ENCODE results near the gene PTPRF. TPM values are rescaled to one million over a fixed set of nuclear protein-coding genes. Genes with fewer than 3 reads are reported as not detected.

Gene PTPRF
- total and polyA plus RNA-seq, 4 donors, result 41.2 to 241 (median 85.6) TPM

- Histone ChIP-seq H3K36me3 (ENCODE audit: control insufficient read depth in 4 of 4, insufficient read depth in 3 of 4, low read depth in 1 of 4, low read length in 3 of 4) (peaks cover 22 to 81% (median 48%) of the 10 kb centered on the region in 4 donors), H3K4me1 (ENCODE audit: control insufficient read depth in 4 of 4, insufficient read depth in 4 of 4, low read length in 3 of 4) (no peaks in the 10 kb centered on the region), H3K9ac (ENCODE audit: low read depth in 1 of 2, low read length in 2 of 2) (no peak overlapping the region), H3K27me3 (ENCODE audit: control insufficient read depth in 4 of 4, insufficient read depth in 4 of 4, low read length in 3 of 4) (no peaks in the 10 kb centered on the region), H3K9me3 (ENCODE audit: control insufficient read depth in 4 of 4, low read length in 3 of 4) (no peaks in the 10 kb centered on the region), H3K27ac (ENCODE audit: low read depth in 1 of 2, low read length in 2 of 2) (no peak overlapping the region), H3K4me3 (ENCODE audit: low read depth in 1 of 3, low read length in 3 of 3) (no peak overlapping the region)
- TF ChIP-seq JUND (IDR thresholded peaks at IDR 0.05), result no peak
- no peak for TF ChIP-seq GABPA (IDR thresholded peaks at IDR 0.05 in 1 of 2, conservative IDR thresholded peaks at IDR 0.05 in 1 of 2)
- TF ChIP-seq CTCF (IDR thresholded peaks at IDR 0.05; ENCODE audit: low read depth, low read length, missing input control), result no peak
- no peak for TF ChIP-seq ATF3 (IDR thresholded peaks at IDR 0.05)
- no peak for TF ChIP-seq EGR1 (IDR thresholded peaks at IDR 0.05; ENCODE audit: low read depth in 2 of 2)
- no peak for DNase-seq (ENCODE audit: low spot score)
- 93% methylated on average over 16 of the region's 16 CpGs for WGBS
These were observed 90.3 kb downstream of the PTPRF start for GRCh38 chr1:43620956-43621355.

GRCh38 chr1:43621386-43621785 lies 90.7 kb downstream of the PTPRF start:
- 96% methylated on average over 3 of the region's 3 CpGs for WGBS
- DNase-seq (ENCODE audit: low spot score), result no peak
- Histone ChIP-seq H3K36me3 (ENCODE audit: control insufficient read depth in 4 of 4, insufficient read depth in 3 of 4, low read depth in 1 of 4, low read length in 3 of 4) (peaks cover 22 to 77% (median 46%) of the 10 kb centered on the region in 4 donors), H3K4me3 (ENCODE audit: low read depth in 1 of 3, low read length in 3 of 3) (no peak overlapping the region), H3K4me1 (ENCODE audit: control insufficient read depth in 4 of 4, insufficient read depth in 4 of 4, low read length in 3 of 4) (no peaks in the 10 kb centered on the region), H3K9me3 (ENCODE audit: control insufficient read depth in 4 of 4, low read length in 3 of 4) (no peaks in the 10 kb centered on the region), H3K27me3 (ENCODE audit: control insufficient read depth in 4 of 4, insufficient read depth in 4 of 4, low read length in 3 of 4) (no peaks in the 10 kb centered on the region), H3K9ac (ENCODE audit: low read depth in 1 of 2, low read length in 2 of 2) (no peak overlapping the region), H3K27ac (ENCODE audit: low read depth in 1 of 2, low read length in 2 of 2) (no peak overlapping the region)
- TF ChIP-seq CTCF (IDR thresholded peaks at IDR 0.05; ENCODE audit: low read depth, low read length, missing input control) (no peak), HNF4A (conservative IDR thresholded peaks at IDR 0.05) (no peak), YY1 (IDR thresholded peaks at IDR 0.05) (no peak), HNF4G (IDR thresholded peaks at IDR 0.05) (no peak), ZBTB33 (IDR thresholded peaks at IDR 0.05) (no peak), FOXA1 (IDR thresholded peaks at IDR 0.05) (no peak), EGR1 (IDR thresholded peaks at IDR 0.05; ENCODE audit: low read depth in 2 of 2) (no peak), GABPA (IDR thresholded peaks at IDR 0.05 in 1 of 2, conservative IDR thresholded peaks at IDR 0.05 in 1 of 2) (no peak), NR2F2 (IDR thresholded peaks at IDR 0.05) (no peak)

- H3K36me3 ChIP-seq (ENCODE audit: control insufficient read depth in 4 of 4, insufficient read depth in 3 of 4, low read depth in 1 of 4, low read length in 3 of 4), result peaks cover 22 to 72% (median 44%) of the 10 kb centered on the region in 4 donors
- TF ChIP-seq MAX (IDR thresholded peaks at IDR 0.05) (no peak), FOXA1 (IDR thresholded peaks at IDR 0.05) (no peak), YY1 (IDR thresholded peaks at IDR 0.05) (no peak), RXRA (IDR thresholded peaks at IDR 0.05) (no peak), FOXA2 (IDR thresholded peaks at IDR 0.05) (no peak), EGR1 (IDR thresholded peaks at IDR 0.05; ENCODE audit: low read depth in 2 of 2) (no peak), JUND (IDR thresholded peaks at IDR 0.05) (no peak), HNF4G (IDR thresholded peaks at IDR 0.05) (no peak), NR2F2 (IDR thresholded peaks at IDR 0.05) (no peak), RAD21 (IDR thresholded peaks at IDR 0.05) (no peak), HNF4A (conservative IDR thresholded peaks at IDR 0.05) (no peak)
- H3K4me3 ChIP-seq (ENCODE audit: low read depth in 1 of 3, low read length in 3 of 3), result no peak overlapping the region
- WGBS, result 94% methylated on average over 18 of the region's 18 CpGs
- no peaks in the 10 kb centered on the region for H3K9me3 ChIP-seq (ENCODE audit: control insufficient read depth in 4 of 4, low read length in 3 of 4)
- no peak for DNase-seq (ENCODE audit: low spot score)
- H3K9ac ChIP-seq (ENCODE audit: low read depth in 1 of 2, low read length in 2 of 2), result no peak overlapping the region
- no peak overlapping the region for H3K27ac ChIP-seq (ENCODE audit: low read depth in 1 of 2, low read length in 2 of 2)
- no peaks in the 10 kb centered on the region for H3K4me1 ChIP-seq (ENCODE audit: control insufficient read depth in 4 of 4, insufficient read depth in 4 of 4, low read length in 3 of 4)
- H3K27me3 ChIP-seq (ENCODE audit: control insufficient read depth in 4 of 4, insufficient read depth in 4 of 4, low read length in 3 of 4), result no peaks in the 10 kb centered on the region
These were observed 91.2 kb downstream of the PTPRF start for GRCh38 chr1:43621861-43622260.
